Vagina (tissue), 2 donors: ENCODE results near the gene PRR14. TPM values are rescaled to one million over a fixed set of nuclear protein-coding genes. Genes with fewer than 3 reads are reported as not detected.

Experiments used
- DNase-seq, 2 donors: peaks; one replicate each; pipeline ENCODE4 v3.0.0-alpha.2; 2017; ENCODE audit errors: extremely low spot score in 2 of 2
- H3K27ac ChIP-seq: fragments of 200-600 bp; sonication (generic); one replicate; pipeline ENCODE4 v1.5.1; 2019
- H3K27me3 ChIP-seq: fragments of 200-600 bp; sonication (generic); one replicate; pipeline ENCODE4 v1.5.1; 2019
- H3K36me3 ChIP-seq, 2 donors: fragments of 200-600 bp; sonication (generic); one replicate each; pipeline ENCODE4 v1.5.1; 2017 to 2019
- H3K4me1 ChIP-seq: fragments of 200-600 bp; sonication (generic); one replicate; pipeline ENCODE4 v1.5.1; 2019
- H3K4me3 ChIP-seq, 2 donors: fragments of 200-600 bp; sonication (generic); 1 replicate in 1 of 2; 2 replicates in 1 of 2; pipeline ENCODE4 v1.5.1; 2016 to 2019
- H3K9me3 ChIP-seq: fragments of 200-600 bp; sonication (generic); one replicate; pipeline ENCODE4 v1.5.1; 2019
- POLR2A ChIP-seq, 2 donors: fragments of 450-650 bp; IDR thresholded peaks; one replicate each; pipeline ENCODE4 v1.6.1; 2017; ENCODE audit warnings: antibody characterized with exemption in 2 of 2, mild to moderate bottlenecking in 2 of 2, moderate library complexity in 2 of 2
- POLR2AphosphoS5 ChIP-seq, 2 donors: sonication (generic); formaldehyde crosslinking; IDR thresholded peaks; one replicate each; pipeline ENCODE4 v1.9.0; 2017; ENCODE audit warnings: antibody characterized with exemption in 2 of 2, mild to moderate bottlenecking in 2 of 2, low read depth in 1 of 2; ENCODE audit not compliant: insufficient read depth in 1 of 2
- intact Hi-C: fragments of 100-400 bp; cut with DNase I; formaldehyde crosslinking; loops from one replicate; pipeline ENCODE4 v1.15.1; 2023
- small RNA-seq: library from RNA; depleted of rRNA; stranded (forward); fragments of <200 nt; gene quantifications from one replicate; pipeline ENCODE3, GENCODE V24; 2016
- total RNA-seq: library from RNA; depleted of rRNA; stranded (reverse); fragments of >200 nt; gene quantifications from one replicate; pipeline ENCODE4 v1.2.3, GENCODE V29; 2016
- TF ChIP-seq, protein P1 (sequence below), 3 experiments: fragments of 450-650 bp in 2 of 3; fragments of 200-600 bp in 1 of 3; sonication (generic) in 1 of 3; IDR thresholded peaks; one replicate each; pipeline ENCODE4 v1.5.1; 2017 to 2019; ENCODE audit warnings: antibody characterized with exemption in 3 of 3, mild to moderate bottlenecking in 2 of 3, moderate library complexity in 2 of 3

Gene PRR14
- total RNA-seq, 1 donor from 2014 or later, result 60.4 TPM

- H3K4me1 ChIP-seq, result peaks cover 19% of the 10 kb centered on the region
- DNase-seq, result no peak
- H3K27ac ChIP-seq, result no peak overlapping the region
- H3K9me3 ChIP-seq, result no peaks in the 10 kb centered on the region
- H3K27me3 ChIP-seq, result no peaks in the 10 kb centered on the region
- TF ChIP-seq POLR2AphosphoS5 (IDR thresholded peaks at IDR 0.05; ENCODE audit: insufficient read depth in 1 of 2, low read depth in 1 of 2) (no peak), POLR2A (IDR thresholded peaks at IDR 0.05) (no peak)
- TF ChIP-seq, protein P1, sequence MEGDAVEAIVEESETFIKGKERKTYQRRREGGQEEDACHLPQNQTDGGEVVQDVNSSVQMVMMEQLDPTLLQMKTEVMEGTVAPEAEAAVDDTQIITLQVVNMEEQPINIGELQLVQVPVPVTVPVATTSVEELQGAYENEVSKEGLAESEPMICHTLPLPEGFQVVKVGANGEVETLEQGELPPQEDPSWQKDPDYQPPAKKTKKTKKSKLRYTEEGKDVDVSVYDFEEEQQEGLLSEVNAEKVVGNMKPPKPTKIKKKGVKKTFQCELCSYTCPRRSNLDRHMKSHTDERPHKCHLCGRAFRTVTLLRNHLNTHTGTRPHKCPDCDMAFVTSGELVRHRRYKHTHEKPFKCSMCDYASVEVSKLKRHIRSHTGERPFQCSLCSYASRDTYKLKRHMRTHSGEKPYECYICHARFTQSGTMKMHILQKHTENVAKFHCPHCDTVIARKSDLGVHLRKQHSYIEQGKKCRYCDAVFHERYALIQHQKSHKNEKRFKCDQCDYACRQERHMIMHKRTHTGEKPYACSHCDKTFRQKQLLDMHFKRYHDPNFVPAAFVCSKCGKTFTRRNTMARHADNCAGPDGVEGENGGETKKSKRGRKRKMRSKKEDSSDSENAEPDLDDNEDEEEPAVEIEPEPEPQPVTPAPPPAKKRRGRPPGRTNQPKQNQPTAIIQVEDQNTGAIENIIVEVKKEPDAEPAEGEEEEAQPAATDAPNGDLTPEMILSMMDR (IDR thresholded peaks at IDR 0.05), result no peak
- intact Hi-C loops, result no loop called here
- peaks cover 4 to 88% of the 10 kb centered on the region in 2 donors for H3K36me3 ChIP-seq
- H3K4me3 ChIP-seq, result no peak overlapping the region
Observed at GRCh38 chr16:30703971-30704370, 53.2 kb downstream of the PRR14 start.

Small RNA genes within 50 kb of the gene (small RNA-seq; reads per million reads assigned to genes)
- gene AC093249.1, result not detected
- gene RNU6-1043P, result not detected
- gene RNU6-416P, result not detected

Other genes with a start within 250 kb of the PRR14 start
- 42.7 TPM for gene ZNF771, start 243.4 kb upstream of the PRR14 start, total RNA-seq
- gene DCTPP1, start 220.9 kb upstream of the PRR14 start, total RNA-seq, result 14.5 TPM
- gene SEPHS2, start 205.1 kb upstream of the PRR14 start, total RNA-seq, result 28.0 TPM
- gene ITGAL, start 178.2 kb upstream of the PRR14 start, total RNA-seq, result 5.4 TPM
- 30.7 TPM for gene ZNF768, start 124.4 kb upstream of the PRR14 start, total RNA-seq
- gene ZNF747, start 116.1 kb upstream of the PRR14 start, total RNA-seq, result 10.6 TPM
- 18.4 TPM for gene ZNF764, start 92.6 kb upstream of the PRR14 start, total RNA-seq
- 20.1 TPM for gene ZNF688, start 79.2 kb upstream of the PRR14 start, total RNA-seq
- gene ZNF785, start 65.3 kb upstream of the PRR14 start, total RNA-seq, result 21.6 TPM
- gene ZNF689, start 40.6 kb upstream of the PRR14 start, total RNA-seq, result 7.6 TPM
- 28.7 TPM for gene FBRS, start 7.5 kb downstream of the PRR14 start, total RNA-seq
- 28.5 TPM for gene SRCAP, start 48.2 kb downstream of the PRR14 start, total RNA-seq
- gene PHKG2, start 97.5 kb downstream of the PRR14 start, total RNA-seq, result 32.9 TPM
- gene CFAP119, start 111.1 kb downstream of the PRR14 start, total RNA-seq, result 1.7 TPM
- 60.9 TPM for gene RNF40, start 111.4 kb downstream of the PRR14 start, total RNA-seq
- gene ZNF629, start 136.2 kb downstream of the PRR14 start, total RNA-seq, result 11.3 TPM
- gene BCL7C, start 243.1 kb downstream of the PRR14 start, total RNA-seq, result 38.1 TPM
- gene CTF1, start 245.7 kb downstream of the PRR14 start, total RNA-seq, result 3.2 TPM